A673 (cell line): ENCODE data around the gene PLOD2.

Source experiments
- CTCF ChIP-seq: fragments of 300-800, 200-600 bp; sonication (generic); conservative IDR thresholded peaks from 2 replicates; pipeline ENCODE4 v1.5.1; 2017; ENCODE audit warnings: low read depth, mild to moderate bottlenecking, antibody characterized with exemption, low read length, moderate library complexity, mixed read lengths
- EZH2 ChIP-seq: fragments of 200-600 bp; sonication (generic); IDR thresholded peaks from 2 replicates; pipeline ENCODE4 v1.6.1; 2017; ENCODE audit warnings: borderline replicate concordance, low read depth, mild to moderate bottlenecking, mixed read lengths, antibody characterized with exemption, low read length; ENCODE audit not compliant: poor library complexity, severe bottlenecking

GRCh38 chr3:146088840-146089239 is 72.1 kb downstream of the PLOD2 start:
- TF ChIP-seq CTCF (no peak), EZH2 (no peak)
